ENCODE measurements around the gene CACNG1.

CACNG1 gene

GRCh38 chr17:67043283-67043682 is 1.1 kb upstream of the CACNG1 start:
- TF ChIP-seq CTCF (conservative IDR thresholded peaks at IDR 0.05; ENCODE audit: low read depth, low read length): no peak
- no peak for DNase-seq (ENCODE audit: low read depth)
- H3K4me3 ChIP-seq (ENCODE audit: low read length): no peak overlapping the region

- DNase-seq (ENCODE audit: low read depth): no peak
- no peak for TF ChIP-seq CTCF (conservative IDR thresholded peaks at IDR 0.05; ENCODE audit: low read depth, low read length)
- no peak overlapping the region for H3K4me3 ChIP-seq (ENCODE audit: low read length)
Measured at GRCh38 chr17:67044940-67045339, 586 bp downstream of the CACNG1 start.

- no peak for TF ChIP-seq CTCF (conservative IDR thresholded peaks at IDR 0.05; ENCODE audit: low read depth, low read length)
- no peak for DNase-seq (ENCODE audit: low read depth)
- no peak overlapping the region for H3K4me3 ChIP-seq (ENCODE audit: low read length)
Measured at GRCh38 chr17:67046398-67046797, 2.0 kb downstream of the CACNG1 start.

- H3K4me3 ChIP-seq (ENCODE audit: low read length): no peak overlapping the region
- no peak for TF ChIP-seq CTCF (conservative IDR thresholded peaks at IDR 0.05; ENCODE audit: low read depth, low read length)
- no peak for DNase-seq (ENCODE audit: low read depth)
Measured at GRCh38 chr17:67047382-67047781, 3.0 kb downstream of the CACNG1 start.

- DNase-seq (ENCODE audit: low read depth): no peak
- H3K4me3 ChIP-seq (ENCODE audit: low read length): no peak overlapping the region
- TF ChIP-seq CTCF (conservative IDR thresholded peaks at IDR 0.05; ENCODE audit: low read depth, low read length): no peak
Measured at GRCh38 chr17:67049025-67049739, 4.8 kb downstream of the CACNG1 start.

GRCh38 chr17:67050066-67050465 is 5.7 kb downstream of the CACNG1 start:
- TF ChIP-seq CTCF (conservative IDR thresholded peaks at IDR 0.05; ENCODE audit: low read depth, low read length): no peak
- H3K4me3 ChIP-seq (ENCODE audit: low read length): no peak overlapping the region
- no peak for DNase-seq (ENCODE audit: low read depth)

GRCh38 chr17:67050471-67051154 is 6.3 kb downstream of the CACNG1 start:
- TF ChIP-seq CTCF (conservative IDR thresholded peaks at IDR 0.05; ENCODE audit: low read depth, low read length): no peak
- H3K4me3 ChIP-seq (ENCODE audit: low read length): no peak overlapping the region
- peak; percentile 87 for DNase-seq (ENCODE audit: low read depth)

Measured in retinal pigment epithelial cell (primary cell).